Suprapubic skin (tissue), 4 donors: ENCODE results near the gene P2RX6. TPM values are rescaled to one million over a fixed set of nuclear protein-coding genes. Genes with fewer than 3 reads are reported as not detected.

Experiments
- DNase-seq, 2 donors: peaks; one replicate each; pipeline ENCODE4 v3.0.0-alpha.2; 2019; ENCODE audit warnings: low spot score in 2 of 2
- H3K27ac ChIP-seq: fragments of 200-600 bp; sonication (generic); one replicate; pipeline ENCODE4 v1.5.1; 2019
- H3K27me3 ChIP-seq: fragments of 200-600 bp; sonication (generic); one replicate; pipeline ENCODE4 v1.5.1; 2019
- H3K36me3 ChIP-seq: fragments of 200-600 bp; sonication (generic); one replicate; pipeline ENCODE4 v1.5.1; 2019
- H3K4me1 ChIP-seq: fragments of 200-600 bp; sonication (generic); one replicate; pipeline ENCODE4 v1.5.1; 2019
- H3K4me3 ChIP-seq: fragments of 200-600 bp; sonication (generic); one replicate; pipeline ENCODE4 v1.5.1; 2019; ENCODE audit warnings: mild to moderate bottlenecking
- H3K9me3 ChIP-seq: fragments of 200-600 bp; sonication (generic); one replicate; pipeline ENCODE4 v1.5.1; 2019
- EP300 ChIP-seq: sonication (generic); formaldehyde crosslinking; IDR thresholded peaks from one replicate; pipeline ENCODE4 v1.6.1; 2017; ENCODE audit warnings: antibody characterized with exemption
- POLR2A ChIP-seq, 2 donors: fragments of 450-650 bp; IDR thresholded peaks; one replicate each; pipeline ENCODE4 v1.6.1; 2017; ENCODE audit warnings: antibody characterized with exemption in 2 of 2, mild to moderate bottlenecking in 2 of 2, moderate library complexity in 2 of 2
- POLR2AphosphoS5 ChIP-seq, 3 donors: sonication (generic); formaldehyde crosslinking; IDR thresholded peaks; one replicate each; pipeline ENCODE4 v1.6.1; 2017; ENCODE audit warnings: antibody characterized with exemption in 3 of 3
- WGBS: methylation state at CpG from one replicate; pipeline ENCODE4 v1.1.5; 2018; 5-methylcytosine and 5-hydroxymethylcytosine counted together
- total RNA-seq, 4 donors: library from RNA; depleted of rRNA; stranded (reverse); fragments of >200 nt; gene quantifications; one replicate each; pipeline ENCODE4 v1.1.0, GENCODE V29; 2016
- TF ChIP-seq, protein P1 (sequence below), 2 donors: fragments of 200-600 bp in 1 of 2; fragments of 450-650 bp in 1 of 2; sonication (generic) in 1 of 2; IDR thresholded peaks; one replicate each; pipeline ENCODE4 v1.5.1; 2016 to 2019; ENCODE audit warnings: antibody characterized with exemption in 2 of 2, mild to moderate bottlenecking in 1 of 2, moderate library complexity in 1 of 2

The P2RX6 gene
- total RNA-seq, 4 donors from 2014 or later = 0.21 to 3.1 (median 1.0) TPM

DNA sequence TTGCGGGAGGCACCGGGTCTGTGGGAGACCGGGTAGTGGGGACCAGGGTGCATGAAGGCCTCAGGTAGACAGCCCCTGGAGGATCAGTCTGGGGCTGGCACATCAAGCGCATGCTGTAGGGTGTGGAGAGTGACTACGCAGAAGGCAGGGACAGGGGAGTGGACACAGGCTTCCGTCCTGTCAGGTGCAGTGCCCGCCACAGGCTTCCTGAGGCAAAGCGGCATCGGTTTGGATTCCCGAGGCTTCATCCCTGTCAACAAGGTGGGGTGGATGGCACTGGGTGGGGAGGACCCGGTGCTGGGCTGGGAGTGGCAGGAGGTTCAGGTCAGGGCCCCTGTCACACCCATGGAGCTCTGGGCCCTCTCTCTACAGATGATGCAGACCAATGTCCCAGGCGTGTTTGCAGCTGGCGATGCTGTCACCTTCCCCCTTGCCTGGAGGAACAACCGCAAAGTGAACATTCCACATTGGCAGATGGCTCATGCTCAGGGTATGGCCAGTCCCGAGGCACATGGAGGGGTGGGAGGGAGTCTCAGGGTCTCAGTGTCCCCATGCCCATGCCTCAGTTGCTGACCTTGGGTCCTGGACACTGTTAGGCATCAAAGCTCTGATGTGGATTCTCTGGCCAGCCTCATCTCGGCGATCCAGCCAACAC lies 37.3 kb upstream of the P2RX6 start:
- H3K27me3 ChIP-seq = no peaks in the 10 kb centered on the region
- TF ChIP-seq, protein P1, sequence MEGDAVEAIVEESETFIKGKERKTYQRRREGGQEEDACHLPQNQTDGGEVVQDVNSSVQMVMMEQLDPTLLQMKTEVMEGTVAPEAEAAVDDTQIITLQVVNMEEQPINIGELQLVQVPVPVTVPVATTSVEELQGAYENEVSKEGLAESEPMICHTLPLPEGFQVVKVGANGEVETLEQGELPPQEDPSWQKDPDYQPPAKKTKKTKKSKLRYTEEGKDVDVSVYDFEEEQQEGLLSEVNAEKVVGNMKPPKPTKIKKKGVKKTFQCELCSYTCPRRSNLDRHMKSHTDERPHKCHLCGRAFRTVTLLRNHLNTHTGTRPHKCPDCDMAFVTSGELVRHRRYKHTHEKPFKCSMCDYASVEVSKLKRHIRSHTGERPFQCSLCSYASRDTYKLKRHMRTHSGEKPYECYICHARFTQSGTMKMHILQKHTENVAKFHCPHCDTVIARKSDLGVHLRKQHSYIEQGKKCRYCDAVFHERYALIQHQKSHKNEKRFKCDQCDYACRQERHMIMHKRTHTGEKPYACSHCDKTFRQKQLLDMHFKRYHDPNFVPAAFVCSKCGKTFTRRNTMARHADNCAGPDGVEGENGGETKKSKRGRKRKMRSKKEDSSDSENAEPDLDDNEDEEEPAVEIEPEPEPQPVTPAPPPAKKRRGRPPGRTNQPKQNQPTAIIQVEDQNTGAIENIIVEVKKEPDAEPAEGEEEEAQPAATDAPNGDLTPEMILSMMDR (IDR thresholded peaks at IDR 0.05) = no peak
- TF ChIP-seq POLR2A (IDR thresholded peaks at IDR 0.05) (no peak), EP300 (no peak), POLR2AphosphoS5 (IDR thresholded peaks at IDR 0.05) (no peak)
- DNase-seq = no peak
- H3K27ac ChIP-seq = no peak overlapping the region
- H3K4me1 ChIP-seq = peaks cover 29% of the 10 kb centered on the region
- WGBS = 74% methylated on average over 17 of the region's 17 CpGs
- H3K9me3 ChIP-seq = no peaks in the 10 kb centered on the region
- no peak overlapping the region for H3K4me3 ChIP-seq
- H3K36me3 ChIP-seq = no peaks in the 10 kb centered on the region

DNA sequence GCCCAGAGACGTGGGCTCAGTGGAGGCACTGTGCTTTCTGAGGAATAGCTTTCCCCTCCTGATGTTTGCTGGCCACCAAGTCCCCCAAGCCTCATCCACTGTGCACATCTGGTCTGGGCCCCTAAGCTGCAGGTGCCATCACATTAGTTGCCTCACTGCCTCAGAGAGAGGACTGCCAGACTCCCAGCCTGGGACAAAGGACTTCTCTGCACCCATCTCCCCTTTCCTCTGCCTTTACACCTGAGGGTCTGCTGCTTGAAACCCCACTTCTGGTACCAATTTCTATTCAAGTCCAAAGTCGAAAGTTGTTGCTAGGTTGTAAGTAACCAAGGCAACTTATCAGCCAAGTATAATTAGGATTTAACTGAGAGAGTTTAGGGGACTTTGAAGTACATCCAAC lies 36.5 kb upstream of the P2RX6 start:
- 79% methylated on average over 2 of the region's 2 CpGs for WGBS
- TF ChIP-seq, protein P1 (IDR thresholded peaks at IDR 0.05) = no peak
- TF ChIP-seq EP300 (no peak), POLR2AphosphoS5 (IDR thresholded peaks at IDR 0.05) (no peak), POLR2A (IDR thresholded peaks at IDR 0.05) (no peak)
- Histone ChIP-seq H3K4me1 (peaks cover 37% of the 10 kb centered on the region), H3K36me3 (no peaks in the 10 kb centered on the region), H3K27ac (no peak overlapping the region), H3K4me3 (no peak overlapping the region), H3K27me3 (no peaks in the 10 kb centered on the region), H3K9me3 (no peaks in the 10 kb centered on the region)
- DNase-seq = no peak

DNA sequence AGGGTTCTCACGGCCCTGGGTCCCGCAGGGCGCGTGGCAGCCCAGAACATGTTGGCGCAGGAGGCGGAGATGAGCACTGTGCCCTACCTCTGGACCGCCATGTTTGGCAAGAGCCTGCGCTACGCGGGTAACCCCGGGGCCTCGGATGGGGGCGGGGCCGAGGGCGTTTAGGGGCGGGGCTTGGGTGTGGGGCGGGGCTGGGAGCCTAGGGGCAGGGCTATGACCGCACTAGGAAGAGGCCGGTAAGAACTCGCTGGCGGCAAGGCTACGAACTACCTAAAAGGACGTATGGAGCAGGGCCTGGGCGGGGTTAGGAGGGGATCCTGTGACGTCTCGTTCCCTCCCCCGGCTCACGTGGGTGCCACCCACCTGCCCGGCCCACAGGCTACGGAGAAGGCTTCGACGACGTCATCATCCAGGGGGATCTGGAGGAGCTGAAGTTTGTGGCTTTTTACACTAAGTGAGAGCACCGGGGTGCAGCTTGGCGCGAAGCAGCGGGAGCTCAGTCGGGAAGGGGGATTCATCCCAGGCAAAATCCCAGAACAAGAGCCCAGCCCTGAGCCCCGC lies 35.6 kb upstream of the P2RX6 start:
- H3K4me3 ChIP-seq = peak overlapping the region; percentile 34
- H3K9me3 ChIP-seq = no peaks in the 10 kb centered on the region
- peaks cover 43% of the 10 kb centered on the region for H3K4me1 ChIP-seq
- H3K27ac ChIP-seq = no peak overlapping the region
- no peaks in the 10 kb centered on the region for H3K27me3 ChIP-seq
- TF ChIP-seq, protein P1 (IDR thresholded peaks at IDR 0.05) = no peak
- TF ChIP-seq POLR2AphosphoS5 (IDR thresholded peaks at IDR 0.05) = no peak
- H3K36me3 ChIP-seq = no peaks in the 10 kb centered on the region
- 28% methylated on average over 14 of the region's 39 CpGs for WGBS
- no peak for DNase-seq

DNA sequence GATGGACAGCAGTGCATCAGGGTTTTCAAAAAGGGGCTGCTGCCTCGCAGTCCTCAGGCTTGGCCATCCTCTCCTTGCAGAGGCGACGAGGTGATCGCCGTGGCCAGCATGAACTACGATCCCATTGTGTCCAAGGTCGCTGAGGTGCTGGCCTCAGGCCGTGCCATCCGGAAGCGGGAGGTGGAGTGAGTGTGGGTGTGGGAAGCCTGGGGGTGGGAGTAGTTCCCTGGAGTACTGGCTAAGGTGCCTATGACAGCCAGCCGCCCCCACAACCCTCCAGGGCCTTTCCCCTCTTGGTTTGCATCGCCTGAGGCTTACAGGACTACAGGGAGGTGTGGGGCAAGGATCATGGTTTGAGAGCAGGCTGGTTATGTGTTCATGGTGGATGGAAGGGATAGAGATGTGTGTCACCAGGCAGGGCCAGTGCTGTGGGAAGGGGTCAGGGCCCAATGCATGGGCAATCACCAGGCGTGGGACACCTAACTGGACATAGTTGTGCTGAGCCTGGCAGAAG lies 35.0 kb upstream of the P2RX6 start:
- H3K27me3 ChIP-seq = no peaks in the 10 kb centered on the region
- no peaks in the 10 kb centered on the region for H3K9me3 ChIP-seq
- H3K36me3 ChIP-seq = no peaks in the 10 kb centered on the region
- peaks cover 43% of the 10 kb centered on the region for H3K4me1 ChIP-seq
- TF ChIP-seq, protein P1 (IDR thresholded peaks at IDR 0.05) = no peak
- no peak for TF ChIP-seq EP300
- no peak for TF ChIP-seq POLR2AphosphoS5 (IDR thresholded peaks at IDR 0.05)
- no peak for DNase-seq
- 19% methylated on average over 12 of the region's 13 CpGs for WGBS
- no peak overlapping the region for H3K27ac ChIP-seq
- peak overlapping the region; percentile 34 for H3K4me3 ChIP-seq

DNA sequence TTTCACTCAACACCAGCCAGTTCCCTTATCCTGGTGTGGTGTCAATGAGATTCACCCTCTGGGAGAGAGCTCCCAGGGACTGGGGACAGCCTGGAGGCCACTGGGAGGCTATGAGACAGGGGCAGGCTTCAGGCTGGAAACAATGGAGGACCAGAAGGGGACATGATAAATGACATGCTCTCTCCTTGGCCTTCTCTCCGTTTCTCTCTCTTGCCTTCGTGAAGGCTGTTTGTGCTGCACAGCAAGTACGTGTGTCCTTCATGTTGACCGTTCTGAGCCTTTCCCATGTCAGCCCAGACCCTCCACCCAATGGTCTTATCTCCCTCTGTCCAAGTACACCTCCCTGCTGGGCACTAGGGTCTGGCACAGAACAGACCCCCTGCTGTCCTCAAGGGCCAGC lies 34.4 kb upstream of the P2RX6 start:
- H3K36me3 ChIP-seq = no peaks in the 10 kb centered on the region
- no peak overlapping the region for H3K27ac ChIP-seq
- WGBS = 95% methylated on average over 4 of the region's 4 CpGs
- H3K4me1 ChIP-seq = peaks cover 43% of the 10 kb centered on the region
- H3K4me3 ChIP-seq = no peak overlapping the region
- TF ChIP-seq POLR2A (IDR thresholded peaks at IDR 0.05) = no peak
- no peak for TF ChIP-seq POLR2AphosphoS5 (IDR thresholded peaks at IDR 0.05)
- TF ChIP-seq EP300 = no peak
- TF ChIP-seq, protein P1 (IDR thresholded peaks at IDR 0.05) = no peak
- no peaks in the 10 kb centered on the region for H3K9me3 ChIP-seq
- H3K27me3 ChIP-seq = no peaks in the 10 kb centered on the region
- no peak for DNase-seq
